Measurements from ENCODE around the gene WDR41. TPM values are rescaled to one million over a fixed set of nuclear protein-coding genes. Genes with fewer than 3 reads are reported as not detected.
"Not testable (repeated sequence)": the region's sequence is repeated elsewhere in the genome, so short reads cannot be mapped to it uniquely, and the experiment has no call there.

The WDR41 gene
- total RNA-seq, 1 experiment from 2014 or later: 43.6 TPM

DNA sequence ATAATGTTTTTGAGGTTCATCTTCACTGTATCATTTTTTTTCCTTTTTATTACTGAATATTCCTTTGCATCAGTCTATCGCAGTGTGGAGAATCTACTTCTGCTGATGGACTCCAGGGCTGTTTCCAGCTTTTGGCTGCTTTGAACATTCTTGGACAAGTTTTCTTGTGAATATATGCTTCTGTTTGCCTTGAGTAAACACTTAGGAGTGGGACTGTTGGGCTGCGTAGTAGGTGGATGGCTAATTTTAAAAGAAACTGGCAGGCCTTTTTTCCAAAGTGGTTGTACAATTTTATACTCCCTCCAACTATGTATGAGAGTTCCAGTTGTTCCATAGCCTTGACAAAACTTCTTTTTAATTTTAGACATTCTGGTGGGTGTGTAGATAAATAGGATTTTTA is 102.4 kb downstream of the WDR41 start:
- Histone ChIP-seq H2BK15ac (ENCODE audit: low read depth, low read length) (no peak overlapping the region), H3K79me2 (ENCODE audit: insufficient read depth, low read length) (no peaks in the 10 kb centered on the region), H4K20me1 (ENCODE audit: control insufficient read depth, insufficient read depth, insufficient read length) (no peaks in the 10 kb centered on the region), H3K9me3 (ENCODE audit: control insufficient read depth, low read depth, low read length) (no peaks in the 10 kb centered on the region), H3K18ac (ENCODE audit: insufficient read length, low read depth, low read length) (no peak overlapping the region), H3K4ac (ENCODE audit: low read depth, low read length) (no peak overlapping the region), H3T11ph (ENCODE audit: low read length) (no peak overlapping the region), H3K27me3 (ENCODE audit: insufficient read depth, low read length) (no peaks in the 10 kb centered on the region), H3K4me2 (ENCODE audit: insufficient read depth, insufficient read length, low read length) (no peak overlapping the region), H2BK20ac (ENCODE audit: low read depth, low read length, poor library complexity, severe bottlenecking) (no peak overlapping the region), H2BK12ac (ENCODE audit: insufficient read length, low read depth, low read length) (no peak overlapping the region), H3K14ac (ENCODE audit: insufficient read depth, low read length) (no peak overlapping the region), H3K79me1 (ENCODE audit: insufficient read depth, low read depth, low read length, poor library complexity, severe bottlenecking) (no peaks in the 10 kb centered on the region), H4K5ac (ENCODE audit: insufficient read length, low read depth, low read length) (no peak overlapping the region), H3K9ac (ENCODE audit: extremely low read depth, insufficient read length, low read length) (no peak overlapping the region), H2AFZ (ENCODE audit: low read length) (no peak overlapping the region), H3K27ac (ENCODE audit: insufficient read length, low read depth, low read length) (no peak overlapping the region), H3K56ac (ENCODE audit: insufficient read length, low read depth, low read length) (no peak overlapping the region), H4K91ac (ENCODE audit: insufficient read length, low read depth, low read length) (no peak overlapping the region), H2BK5ac (ENCODE audit: insufficient read length, low read length) (no peak overlapping the region), H2BK120ac (ENCODE audit: low read depth, low read length, poor library complexity, severe bottlenecking) (no peak overlapping the region), H3K23ac (ENCODE audit: insufficient read length, low read depth, low read length) (no peak overlapping the region), H3K4me1 (ENCODE audit: insufficient read depth, low read length) (no peaks in the 10 kb centered on the region), H3K23me2 (ENCODE audit: insufficient read length, low read depth, low read length, poor library complexity, severe bottlenecking) (no peaks in the 10 kb centered on the region), H4K8ac (replicated peaks; ENCODE audit: insufficient read length, low read depth, low read length) (no peak overlapping the region), H2AK5ac (ENCODE audit: insufficient read length, low read length) (no peak overlapping the region)
- Mint-ChIP-seq H3K27me3 (ENCODE audit: low read depth) (peaks cover 4% of the 10 kb centered on the region; the same call in 1 of the 2 replicates), H3K9me3 (peaks cover 3% of the 10 kb centered on the region in 2 experiments; a peak in 2 of 5 replicates), H3K4me1 (no peaks in the 10 kb centered on the region; a peak in 1 of 4 replicates), H3K36me3 (ENCODE audit: insufficient read depth in 1 of 3, low read depth in 3 of 3) (peaks cover 0 to 8% (median 0%) of the 10 kb centered on the region in 3 experiments; a peak in 2 of 7 replicates), H3K4me3 (no peak overlapping the region), H3K27ac (no peak overlapping the region)
- no peak for DNase-seq
- TF ChIP-seq, protein P1, sequence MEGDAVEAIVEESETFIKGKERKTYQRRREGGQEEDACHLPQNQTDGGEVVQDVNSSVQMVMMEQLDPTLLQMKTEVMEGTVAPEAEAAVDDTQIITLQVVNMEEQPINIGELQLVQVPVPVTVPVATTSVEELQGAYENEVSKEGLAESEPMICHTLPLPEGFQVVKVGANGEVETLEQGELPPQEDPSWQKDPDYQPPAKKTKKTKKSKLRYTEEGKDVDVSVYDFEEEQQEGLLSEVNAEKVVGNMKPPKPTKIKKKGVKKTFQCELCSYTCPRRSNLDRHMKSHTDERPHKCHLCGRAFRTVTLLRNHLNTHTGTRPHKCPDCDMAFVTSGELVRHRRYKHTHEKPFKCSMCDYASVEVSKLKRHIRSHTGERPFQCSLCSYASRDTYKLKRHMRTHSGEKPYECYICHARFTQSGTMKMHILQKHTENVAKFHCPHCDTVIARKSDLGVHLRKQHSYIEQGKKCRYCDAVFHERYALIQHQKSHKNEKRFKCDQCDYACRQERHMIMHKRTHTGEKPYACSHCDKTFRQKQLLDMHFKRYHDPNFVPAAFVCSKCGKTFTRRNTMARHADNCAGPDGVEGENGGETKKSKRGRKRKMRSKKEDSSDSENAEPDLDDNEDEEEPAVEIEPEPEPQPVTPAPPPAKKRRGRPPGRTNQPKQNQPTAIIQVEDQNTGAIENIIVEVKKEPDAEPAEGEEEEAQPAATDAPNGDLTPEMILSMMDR (conservative IDR thresholded peaks at IDR 0.05): no peak
- WGBS (ENCODE audit: extremely low coverage, insufficient read length, low lambda C conversion rate): no CpG with 5 or more reads among the region's 2 CpGs

DNA sequence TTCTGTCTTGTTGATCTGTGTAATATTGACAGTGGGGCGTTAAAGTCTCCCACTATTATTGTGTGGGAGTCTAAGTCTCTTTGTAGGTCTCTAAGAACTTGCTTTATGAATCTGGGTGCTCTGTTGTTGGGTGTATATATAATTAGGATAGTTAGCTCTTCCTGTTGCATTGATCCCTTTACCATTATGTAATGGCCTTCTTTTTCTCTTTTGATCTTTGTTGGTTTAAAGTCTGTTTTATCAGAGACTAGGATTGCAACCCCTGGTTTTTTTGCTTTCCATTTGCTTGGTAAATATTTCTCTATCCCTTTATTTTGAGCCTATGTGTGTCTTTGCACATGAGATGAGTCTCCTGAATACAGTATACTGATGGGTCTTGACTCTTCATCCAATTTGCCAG is 105.8 kb downstream of the WDR41 start:
- H2BK5ac ChIP-seq (ENCODE audit: insufficient read length, low read length); H2AK5ac ChIP-seq (ENCODE audit: insufficient read length, low read length); H4K91ac ChIP-seq (ENCODE audit: insufficient read length, low read depth, low read length); H3K27ac Mint-ChIP-seq; H4K5ac ChIP-seq (ENCODE audit: insufficient read length, low read depth, low read length); H3K14ac ChIP-seq (ENCODE audit: insufficient read depth, low read length); H3K18ac ChIP-seq (ENCODE audit: insufficient read length, low read depth, low read length); H3K23me2 ChIP-seq (ENCODE audit: insufficient read length, low read depth, low read length, poor library complexity, severe bottlenecking); H3K27ac ChIP-seq (ENCODE audit: insufficient read length, low read depth, low read length); H3K4me3 Mint-ChIP-seq; H3K4me1 Mint-ChIP-seq; DNase-seq; H3K27me3 ChIP-seq (ENCODE audit: insufficient read depth, low read length); H3K9ac ChIP-seq (ENCODE audit: extremely low read depth, insufficient read length, low read length); H3K79me1 ChIP-seq (ENCODE audit: insufficient read depth, low read depth, low read length, poor library complexity, severe bottlenecking); H3K4me2 ChIP-seq (ENCODE audit: insufficient read depth, insufficient read length, low read length); H4K20me1 ChIP-seq (ENCODE audit: control insufficient read depth, insufficient read depth, insufficient read length); H3T11ph ChIP-seq (ENCODE audit: low read length); H3K9me3 ChIP-seq (ENCODE audit: control insufficient read depth, low read depth, low read length); H3K23ac ChIP-seq (ENCODE audit: insufficient read length, low read depth, low read length); H2BK20ac ChIP-seq (ENCODE audit: low read depth, low read length, poor library complexity, severe bottlenecking); H2BK12ac ChIP-seq (ENCODE audit: insufficient read length, low read depth, low read length); H3K36me3 Mint-ChIP-seq (ENCODE audit: insufficient read depth in 1 of 3, low read depth in 3 of 3); H3K56ac ChIP-seq (ENCODE audit: insufficient read length, low read depth, low read length); H2BK120ac ChIP-seq (ENCODE audit: low read depth, low read length, poor library complexity, severe bottlenecking); H3K4ac ChIP-seq (ENCODE audit: low read depth, low read length); H2AFZ ChIP-seq (ENCODE audit: low read length); H3K4me1 ChIP-seq (ENCODE audit: insufficient read depth, low read length); H3K9me3 Mint-ChIP-seq; H3K27me3 Mint-ChIP-seq (ENCODE audit: low read depth); H3K79me2 ChIP-seq (ENCODE audit: insufficient read depth, low read length); H4K8ac ChIP-seq (replicated peaks; ENCODE audit: insufficient read length, low read depth, low read length); H2BK15ac ChIP-seq (ENCODE audit: low read depth, low read length): not testable (repeated sequence)
- WGBS (ENCODE audit: extremely low coverage, insufficient read length, low lambda C conversion rate): no CpG with 5 or more reads among the region's 1 CpG
